MM.1S (cell line): ENCODE results near the gene CERS6.
A peak's percentile ranks its signal among the peaks of the same experiment; 100 is the strongest.

ENCODE experiments used
- DNase-seq: peaks from one replicate; pipeline ENCODE4 v3.0.0-alpha.2; 2015
- H2AFZ ChIP-seq: fragments of 300-600 bp; sonication (generic); 2 replicates; pipeline ENCODE4 v1.6.0; 2016; ENCODE audit warnings: antibody characterized with exemption, low read length
- H3F3A ChIP-seq: fragments of 300-600 bp; sonication (generic); 2 replicates; pipeline ENCODE4 v1.6.1; 2016; ENCODE audit warnings: mild to moderate bottlenecking, antibody characterized with exemption, low read length, moderate library complexity, mixed read lengths; ENCODE audit not compliant: insufficient read depth
- H3K27ac ChIP-seq: fragments of 300-600 bp; sonication (generic); 2 replicates; pipeline ENCODE4 v1.5.1; 2016; ENCODE audit warnings: mild to moderate bottlenecking, low read length
- H3K27me3 ChIP-seq: fragments of 300-600 bp; sonication (generic); replicated peaks from 2 replicates; pipeline ENCODE4 v1.6.0; 2016; ENCODE audit warnings: low read length; ENCODE audit not compliant: insufficient read depth
- H3K36me3 ChIP-seq: fragments of 300-600 bp; sonication (generic); replicated peaks from 2 replicates; pipeline ENCODE4 v1.6.1; 2016; ENCODE audit warnings: mild to moderate bottlenecking, low read length, mixed read lengths; ENCODE audit not compliant: insufficient read depth
- H3K4me1 ChIP-seq: fragments of 300-600 bp; sonication (generic); 2 replicates; pipeline ENCODE4 v1.6.1; 2016; ENCODE audit warnings: low read length, mixed read lengths
- H3K4me2 ChIP-seq: fragments of 300-600 bp; sonication (generic); 2 replicates; pipeline ENCODE4 v1.6.0; 2016; ENCODE audit warnings: low read depth, low read length
- H3K4me3 ChIP-seq: fragments of 300-600 bp; sonication (generic); 2 replicates; pipeline ENCODE4 v1.5.1; 2016; ENCODE audit warnings: low read length, mixed read lengths
- H3K79me2 ChIP-seq: fragments of 300-600 bp; sonication (generic); 2 replicates; pipeline ENCODE4 v1.6.1; 2016; ENCODE audit warnings: mixed run types, low read length, mixed read lengths
- H3K9ac ChIP-seq: fragments of 300-600 bp; sonication (generic); 2 replicates; pipeline ENCODE4 v1.6.1; 2016; ENCODE audit warnings: low read length, mixed read lengths
- H3K9me2 ChIP-seq: fragments of 300-600 bp; sonication (generic); replicated peaks from 2 replicates; pipeline ENCODE4 v1.6.1; 2016; ENCODE audit warnings: mild to moderate bottlenecking, low read length, mixed read lengths; ENCODE audit not compliant: insufficient read depth
- H3K9me3 ChIP-seq: fragments of 300-600 bp; sonication (generic); replicated peaks from 2 replicates; pipeline ENCODE4 v1.6.1; 2016; ENCODE audit warnings: mild to moderate bottlenecking, low read length, mixed read lengths; ENCODE audit not compliant: insufficient read depth
- H4K20me1 ChIP-seq: fragments of 300-600 bp; sonication (generic); 2 replicates; pipeline ENCODE4 v1.6.1; 2016; ENCODE audit warnings: mild to moderate bottlenecking, low read length, moderate library complexity, mixed read lengths; ENCODE audit not compliant: insufficient read depth
- CTCF ChIP-seq: fragments of 300-600 bp; sonication (generic); IDR thresholded peaks from 2 replicates; pipeline ENCODE4 v1.5.1; 2016; ENCODE audit warnings: antibody characterized with exemption, low read length, mixed read lengths
- EZH2 ChIP-seq: fragments of 300-600 bp; sonication (generic); optimal IDR thresholded peaks from 2 replicates; pipeline ENCODE3; 2017; ENCODE audit warnings: low read depth, mild to moderate bottlenecking, antibody characterized with exemption, low read length, mixed read lengths
- EZH2phosphoT487 ChIP-seq: fragments of 300-600 bp; sonication (generic); IDR thresholded peaks from 2 replicates; pipeline ENCODE4 v1.6.1; 2018; ENCODE audit warnings: antibody characterized with exemption, low read length

The CERS6 gene

GRCh38 chr2:168432100-168432499 is 24.0 kb upstream of the CERS6 start:
- Histone ChIP-seq H3K9me2 (no peaks in the 10 kb centered on the region), H3K4me3 (no peak overlapping the region), H3K9me3 (no peaks in the 10 kb centered on the region), H2AFZ (no peak overlapping the region), H3K79me2 (no peaks in the 10 kb centered on the region), H3F3A (peaks cover 13% of the 10 kb centered on the region), H3K4me2 (peak overlapping the region; percentile 44; the same call in 1 of the 2 replicates), H3K27me3 (no peaks in the 10 kb centered on the region), H4K20me1 (no peaks in the 10 kb centered on the region), H3K9ac (no peak overlapping the region), H3K36me3 (no peaks in the 10 kb centered on the region), H3K4me1 (peaks cover 16% of the 10 kb centered on the region), H3K27ac (no peak overlapping the region)
- TF ChIP-seq CTCF (no peak), EZH2phosphoT487 (no peak), EZH2 (no peak)
- no peak for DNase-seq

- Histone ChIP-seq H2AFZ (no peak overlapping the region), H3K27me3 (no peaks in the 10 kb centered on the region), H3K36me3 (no peaks in the 10 kb centered on the region), H3K9ac (no peak overlapping the region), H4K20me1 (no peaks in the 10 kb centered on the region), H3K9me3 (no peaks in the 10 kb centered on the region), H3K9me2 (no peaks in the 10 kb centered on the region), H3F3A (peaks cover 13% of the 10 kb centered on the region), H3K4me2 (peak overlapping the region; percentile 44), H3K79me2 (no peaks in the 10 kb centered on the region), H3K27ac (peak overlapping the region; percentile 33; the same call in 1 of the 2 replicates), H3K4me3 (no peak overlapping the region), H3K4me1 (peaks cover 16% of the 10 kb centered on the region)
- no peak for TF ChIP-seq EZH2
- no peak for TF ChIP-seq CTCF
- TF ChIP-seq EZH2phosphoT487: no peak
- peak; percentile 92 for DNase-seq
These were observed 23.4 kb upstream of the CERS6 start for GRCh38 chr2:168432565-168433186.

GRCh38 chr2:168433527-168433926 is 22.5 kb upstream of the CERS6 start:
- peaks cover 13% of the 10 kb centered on the region for H3F3A ChIP-seq
- TF ChIP-seq EZH2 (no peak), EZH2phosphoT487 (no peak), CTCF (no peak)
- H4K20me1 ChIP-seq: no peaks in the 10 kb centered on the region
- no peak overlapping the region for H3K9ac ChIP-seq
- no peak overlapping the region for H2AFZ ChIP-seq
- H3K9me2 ChIP-seq: no peaks in the 10 kb centered on the region
- no peaks in the 10 kb centered on the region for H3K27me3 ChIP-seq
- H3K4me2 ChIP-seq: no peak overlapping the region
- DNase-seq: no peak
- H3K4me3 ChIP-seq: no peak overlapping the region
- no peak overlapping the region for H3K27ac ChIP-seq
- peaks cover 16% of the 10 kb centered on the region for H3K4me1 ChIP-seq
- no peaks in the 10 kb centered on the region for H3K79me2 ChIP-seq
- no peaks in the 10 kb centered on the region for H3K9me3 ChIP-seq
- no peaks in the 10 kb centered on the region for H3K36me3 ChIP-seq
